Lower leg skin (tissue), 3 donors: Measurements from ENCODE around the gene LRRN4CL.

Source experiments
- CTCF ChIP-seq, 3 donors: fragments of 450-650 bp; IDR thresholded peaks; one replicate each; pipeline ENCODE4 v1.5.1; 2016; ENCODE audit warnings: antibody characterized with exemption in 3 of 3, mild to moderate bottlenecking in 3 of 3, moderate library complexity in 2 of 3
- POLR2A ChIP-seq, 2 donors: fragments of 450-650 bp; IDR thresholded peaks; one replicate each; pipeline ENCODE4 v1.6.1; 2016 to 2017; ENCODE audit warnings: antibody characterized with exemption in 2 of 2, mild to moderate bottlenecking in 1 of 2, moderate library complexity in 1 of 2

GRCh38 chr11:62649486-62649885, 39.8 kb downstream of the LRRN4CL start:
- TF ChIP-seq CTCF (IDR thresholded peaks at IDR 0.05) = no peak
- no peak for TF ChIP-seq POLR2A (IDR thresholded peaks at IDR 0.05)
